ENCODE measurements around the gene CCDC146.

GRCh38 chr7:77326131-77326530 lies 203.7 kb downstream of the CCDC146 start:
- TF ChIP-seq EZH2 (IDR thresholded peaks at IDR 0.05) = no peak
- TF ChIP-seq POLR2AphosphoS5 (IDR thresholded peaks at IDR 0.05; ENCODE audit: borderline replicate concordance, low read depth, low read length) = no peak

All from SK-N-MC (cell line).